AG04449 (cell line): Measurements from ENCODE around the gene CDC42BPB.

Experiments
- CTCF ChIA-PET: fragments of 350-600 bp; formaldehyde crosslinking; extraction: SDS; loops from one replicate; lab custom pipeline; 2021; ENCODE audit warnings: antibody characterized with exemption; lab: Yijun Ruan, JAX
- POLR2A ChIA-PET: fragments of 400-600, 350-600 bp; formaldehyde crosslinking; extraction: SDS; loops from one replicate; lab custom pipeline; 2020; ENCODE audit warnings: antibody characterized with exemption, inconsistent platforms; lab: Yijun Ruan, JAX
- DNase-seq: peaks from one replicate; pipeline ENCODE4 v3.0.0-alpha.2; 2010; ENCODE audit warnings: low read depth, low spot score
- H3K4me3 ChIP-seq: 2 replicates; pipeline ENCODE4 v1.5.1; 2011; ENCODE audit warnings: low read depth, mild to moderate bottlenecking, control low read depth, low read length
- TF ChIP-seq, protein P1 (sequence below): IDR thresholded peaks from one replicate; pipeline ENCODE4 v1.5.1; 2011; ENCODE audit warnings: mild to moderate bottlenecking, moderate library complexity, low read length, control low read depth, inconsistent platforms; ENCODE audit not compliant: insufficient read depth; ENCODE audit errors: missing control alignments

CDC42BPB gene

DNA sequence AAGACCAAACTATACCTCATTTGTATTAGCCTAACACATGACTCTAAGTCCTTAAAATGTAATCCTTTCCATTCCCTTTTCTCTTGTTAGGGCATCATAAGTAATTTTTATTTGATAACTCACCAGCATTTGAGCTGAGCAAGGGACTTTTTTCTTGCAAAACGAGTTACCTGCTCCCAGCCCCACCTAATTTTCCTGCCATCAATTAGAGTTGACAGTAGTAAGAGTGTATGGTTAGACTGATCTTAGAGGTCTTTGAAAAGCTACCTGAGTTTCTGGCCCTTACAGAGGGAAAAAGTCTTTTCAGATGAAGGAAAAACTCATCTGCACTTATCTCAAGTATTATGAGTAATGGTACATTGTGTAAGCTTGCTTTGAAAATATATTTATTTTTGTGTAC, 168.6 kb downstream of the CDC42BPB start:
- no peak overlapping the region for H3K4me3 ChIP-seq
- TF ChIP-seq, protein P1, sequence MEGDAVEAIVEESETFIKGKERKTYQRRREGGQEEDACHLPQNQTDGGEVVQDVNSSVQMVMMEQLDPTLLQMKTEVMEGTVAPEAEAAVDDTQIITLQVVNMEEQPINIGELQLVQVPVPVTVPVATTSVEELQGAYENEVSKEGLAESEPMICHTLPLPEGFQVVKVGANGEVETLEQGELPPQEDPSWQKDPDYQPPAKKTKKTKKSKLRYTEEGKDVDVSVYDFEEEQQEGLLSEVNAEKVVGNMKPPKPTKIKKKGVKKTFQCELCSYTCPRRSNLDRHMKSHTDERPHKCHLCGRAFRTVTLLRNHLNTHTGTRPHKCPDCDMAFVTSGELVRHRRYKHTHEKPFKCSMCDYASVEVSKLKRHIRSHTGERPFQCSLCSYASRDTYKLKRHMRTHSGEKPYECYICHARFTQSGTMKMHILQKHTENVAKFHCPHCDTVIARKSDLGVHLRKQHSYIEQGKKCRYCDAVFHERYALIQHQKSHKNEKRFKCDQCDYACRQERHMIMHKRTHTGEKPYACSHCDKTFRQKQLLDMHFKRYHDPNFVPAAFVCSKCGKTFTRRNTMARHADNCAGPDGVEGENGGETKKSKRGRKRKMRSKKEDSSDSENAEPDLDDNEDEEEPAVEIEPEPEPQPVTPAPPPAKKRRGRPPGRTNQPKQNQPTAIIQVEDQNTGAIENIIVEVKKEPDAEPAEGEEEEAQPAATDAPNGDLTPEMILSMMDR, result no peak
- POLR2A ChIA-PET, result no interaction called here
- CTCF ChIA-PET, result no interaction called here
- DNase-seq, result no peak

DNA sequence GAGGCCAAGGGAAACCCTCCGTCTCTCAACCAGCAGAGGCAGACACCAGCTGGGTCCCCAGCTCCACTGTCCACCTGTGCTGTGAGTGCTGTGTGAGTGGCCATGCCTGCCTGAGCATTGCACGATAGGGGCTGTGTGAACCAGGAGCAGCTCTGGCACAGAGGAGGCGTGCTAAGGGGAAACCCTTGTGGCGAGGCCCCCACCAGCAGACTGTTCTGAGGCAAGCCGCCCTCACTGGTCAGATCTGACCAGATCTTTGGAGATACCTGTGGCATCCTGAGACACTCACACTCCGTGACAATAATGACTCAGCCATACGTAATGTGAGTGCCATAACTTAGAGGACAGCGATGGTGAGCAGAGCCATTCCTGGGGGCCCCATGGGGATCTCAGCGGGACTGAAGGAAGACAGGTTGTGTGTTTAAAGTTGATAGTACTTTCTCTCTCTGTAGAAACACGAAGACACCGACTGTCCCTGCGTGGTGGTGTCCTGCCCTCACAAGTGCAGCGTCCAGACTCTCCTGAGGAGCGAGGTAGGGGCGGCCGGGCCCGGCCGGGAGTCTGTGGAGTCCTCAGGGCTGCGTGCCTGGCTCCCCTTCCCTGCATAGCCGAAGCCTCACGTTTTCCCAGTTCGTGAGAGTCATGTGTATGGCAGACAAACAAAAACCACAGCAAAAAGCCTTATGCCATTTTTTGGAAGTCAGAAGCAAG, 171.5 kb downstream of the CDC42BPB start:
- ChIA-PET CTCF (no interaction called here), POLR2A (no interaction called here)
- no peak for DNase-seq
- TF ChIP-seq, protein P1, result no peak
- no peak overlapping the region for H3K4me3 ChIP-seq

DNA sequence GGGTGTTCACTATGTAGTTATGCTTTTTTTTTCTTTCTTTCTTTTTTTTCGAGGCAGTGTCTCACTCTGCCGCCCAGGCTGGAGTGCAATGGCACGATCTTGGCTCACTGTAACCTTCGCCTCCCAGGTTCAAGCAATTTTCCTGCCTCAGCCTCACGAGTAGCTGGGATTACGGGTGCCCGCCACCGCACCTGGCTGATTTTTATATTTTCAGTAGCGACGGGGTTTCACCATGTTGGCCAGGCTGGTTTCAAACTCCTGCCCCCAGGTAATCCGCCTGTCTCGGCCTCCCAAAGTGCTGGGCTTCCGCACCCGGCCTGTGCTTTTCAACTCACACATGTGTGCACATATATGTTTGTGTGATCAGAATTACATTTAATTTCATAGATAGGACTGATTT, 173.8 kb downstream of the CDC42BPB start:
- H3K4me3 ChIP-seq, result no peak overlapping the region
- CTCF ChIA-PET, result no interaction called here
- TF ChIP-seq, protein P1, result no peak
- POLR2A ChIA-PET, result no interaction called here
- no peak for DNase-seq

DNA sequence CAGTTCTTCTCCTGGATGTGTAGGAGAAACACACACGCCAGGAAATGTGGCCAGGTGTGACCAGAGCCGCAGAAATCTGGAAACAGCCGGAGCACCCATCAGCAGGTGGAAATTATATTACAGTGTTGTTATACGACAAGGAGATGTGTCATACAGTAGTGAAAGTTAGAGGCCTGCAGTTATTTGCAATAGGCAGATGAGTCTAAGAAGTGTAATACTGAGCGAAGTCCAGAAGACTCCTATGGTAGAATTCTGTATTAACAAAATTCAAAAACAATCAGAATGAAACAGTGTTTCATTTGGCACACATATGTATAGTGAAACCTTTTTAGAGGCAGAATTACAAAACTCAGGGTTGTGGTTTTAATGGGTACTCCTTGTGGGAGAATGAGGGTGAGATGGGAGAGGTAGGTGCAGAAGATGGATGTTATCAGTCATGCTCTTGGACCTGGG, 174.2 kb downstream of the CDC42BPB start:
- no peak for DNase-seq
- POLR2A ChIA-PET, result no interaction called here
- H3K4me3 ChIP-seq, result no peak overlapping the region
- CTCF ChIA-PET, result no interaction called here
- TF ChIP-seq, protein P1, result no peak
